ENCODE measurements around the gene CTDSP1. TPM values are rescaled to one million over a fixed set of nuclear protein-coding genes. Genes with fewer than 3 reads are reported as not detected.

The CTDSP1 gene
- polyA plus RNA-seq, 1 experiment = 166 TPM

DNA sequence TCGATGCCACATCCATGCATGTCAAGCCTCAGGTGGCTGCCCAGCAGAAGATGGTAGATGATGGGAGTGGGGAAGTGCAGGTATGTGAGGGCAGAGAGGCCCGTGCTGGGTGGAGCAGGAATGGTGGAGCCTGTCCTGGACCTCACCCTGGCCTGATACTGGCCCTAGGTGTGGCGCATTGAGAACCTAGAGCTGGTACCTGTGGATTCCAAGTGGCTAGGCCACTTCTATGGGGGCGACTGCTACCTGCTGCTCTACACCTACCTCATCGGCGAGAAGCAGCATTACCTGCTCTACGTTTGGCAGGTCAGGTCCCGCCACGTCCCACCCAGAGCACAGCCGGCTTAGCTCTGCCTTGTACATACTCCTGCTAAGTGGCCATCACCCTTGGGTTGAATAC, 32.2 kb downstream of the CTDSP1 start:
- H3K36me3 ChIP-seq (ENCODE audit: control insufficient read depth, insufficient read depth, low read length) = no peaks in the 10 kb centered on the region
- POLR2A ChIA-PET = no interaction called here
- H3K4me3 ChIP-seq (ENCODE audit: low read depth, low read length) = no peak overlapping the region
- no peak for DNase-seq (ENCODE audit: low read depth)
- H3K27me3 ChIP-seq (ENCODE audit: control insufficient read depth, insufficient read depth, low read length) = peaks cover 4% of the 10 kb centered on the region
- no peak for TF ChIP-seq CTCF (IDR thresholded peaks at IDR 0.05; ENCODE audit: insufficient read depth, low read depth, low read length)
- CTCF ChIA-PET = interaction anchor here (1.4 kb wide), 1 partner anchor 9 kb away, joined by 3 read pairs; no protein-coding TSS in a partner anchor

GRCh38 chr2:218432676-218433365, 33.2 kb downstream of the CTDSP1 start:
- POLR2A ChIA-PET = no interaction called here
- no peak for DNase-seq (ENCODE audit: low read depth)
- peaks cover 3% of the 10 kb centered on the region for H3K27me3 ChIP-seq (ENCODE audit: control insufficient read depth, insufficient read depth, low read length)
- CTCF ChIA-PET = interaction anchor here (1.4 kb wide), 1 partner anchor 10 kb away, joined by 3 read pairs; no protein-coding TSS in a partner anchor
- no peaks in the 10 kb centered on the region for H3K36me3 ChIP-seq (ENCODE audit: control insufficient read depth, insufficient read depth, low read length)
- H3K4me3 ChIP-seq (ENCODE audit: low read depth, low read length) = no peak overlapping the region
- TF ChIP-seq CTCF (IDR thresholded peaks at IDR 0.05; ENCODE audit: insufficient read depth, low read depth, low read length) = no peak

- no peak for DNase-seq (ENCODE audit: low read depth)
- POLR2A ChIA-PET = no interaction called here
- Histone ChIP-seq H3K36me3 (ENCODE audit: control insufficient read depth, insufficient read depth, low read length) (no peaks in the 10 kb centered on the region), H3K4me3 (ENCODE audit: low read depth, low read length) (no peak overlapping the region), H3K27me3 (ENCODE audit: control insufficient read depth, insufficient read depth, low read length) (peaks cover 3% of the 10 kb centered on the region)
- TF ChIP-seq CTCF (IDR thresholded peaks at IDR 0.05; ENCODE audit: insufficient read depth, low read depth, low read length) = no peak
- CTCF ChIA-PET = interaction anchor here (1.4 kb wide), 1 partner anchor 10 kb away, joined by 3 read pairs; no protein-coding TSS in a partner anchor
These were observed 34.8 kb downstream of the CTDSP1 start for GRCh38 chr2:218434456-218434855.

DNA sequence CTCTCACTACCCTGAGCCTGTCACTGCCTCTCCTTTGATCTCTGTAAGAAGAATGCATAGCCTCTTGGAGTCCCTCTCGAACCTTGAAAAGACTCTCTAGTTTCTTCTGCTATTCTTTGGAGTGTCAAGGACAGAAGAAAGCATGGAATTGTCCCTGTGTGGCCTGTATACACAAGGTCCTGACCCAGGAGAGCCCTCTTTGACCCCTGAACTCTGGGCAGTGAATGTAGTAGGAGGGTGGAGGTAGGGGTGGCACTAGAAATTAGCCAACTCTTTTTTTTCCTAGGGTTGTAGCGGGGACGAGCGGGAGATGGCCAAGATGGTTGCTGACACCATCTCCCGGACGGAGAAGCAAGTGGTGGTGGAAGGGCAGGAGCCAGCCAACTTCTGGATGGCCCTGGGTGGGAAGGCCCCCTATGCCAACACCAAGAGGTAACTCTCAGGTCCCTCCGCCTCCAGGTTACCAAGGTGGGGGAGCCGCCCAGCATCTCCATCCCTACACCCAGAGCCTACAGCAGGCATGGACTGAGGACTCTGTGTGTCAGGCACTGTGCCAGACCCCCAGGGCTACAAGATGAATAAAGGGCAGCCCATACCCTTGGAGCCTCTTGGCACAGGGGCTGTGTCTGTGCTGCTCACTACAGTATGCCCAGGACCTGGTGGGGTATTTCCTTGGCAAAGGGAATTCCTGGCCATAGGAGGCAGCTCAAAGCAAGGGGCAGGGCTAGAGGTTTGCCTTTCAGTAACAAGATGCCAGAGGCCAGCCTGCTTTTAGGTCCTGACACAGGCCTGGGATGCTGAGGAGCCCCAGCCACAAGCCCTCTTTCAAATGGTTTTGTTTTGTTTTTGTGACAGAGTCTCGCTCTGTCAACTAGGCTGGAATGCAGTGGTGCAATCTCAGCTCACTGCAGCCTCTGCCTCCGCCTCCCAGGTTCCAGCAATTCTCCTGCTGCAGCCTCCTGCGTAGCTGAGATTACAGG, 35.6 kb downstream of the CTDSP1 start:
- Histone ChIP-seq H3K27me3 (ENCODE audit: control insufficient read depth, insufficient read depth, low read length) (peaks cover 3% of the 10 kb centered on the region), H3K36me3 (ENCODE audit: control insufficient read depth, insufficient read depth, low read length) (no peaks in the 10 kb centered on the region), H3K4me3 (ENCODE audit: low read depth, low read length) (no peak overlapping the region)
- ChIA-PET CTCF (no interaction called here), POLR2A (no interaction called here)
- no peak for DNase-seq (ENCODE audit: low read depth)
- no peak for TF ChIP-seq CTCF (IDR thresholded peaks at IDR 0.05; ENCODE audit: insufficient read depth, low read depth, low read length)

DNA sequence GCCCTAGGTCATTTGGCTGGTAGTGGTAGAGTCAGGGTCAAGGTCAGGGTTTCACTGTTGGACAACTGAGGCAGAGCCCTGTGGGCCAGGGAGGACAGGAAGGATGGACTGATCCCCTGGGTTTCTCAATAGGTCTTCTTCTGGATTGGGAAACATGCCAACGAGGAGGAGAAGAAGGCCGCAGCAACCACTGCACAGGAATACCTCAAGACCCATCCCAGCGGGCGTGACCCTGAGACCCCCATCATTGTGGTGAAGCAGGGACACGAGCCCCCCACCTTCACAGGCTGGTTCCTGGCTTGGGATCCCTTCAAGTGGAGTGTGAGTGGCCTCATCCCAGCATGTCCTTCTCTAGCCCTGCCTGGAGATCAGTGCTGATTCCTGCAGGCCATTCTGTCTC, 37.3 kb downstream of the CTDSP1 start:
- H3K27me3 ChIP-seq (ENCODE audit: control insufficient read depth, insufficient read depth, low read length) = peaks cover 3% of the 10 kb centered on the region
- ChIA-PET CTCF (no interaction called here), POLR2A (no interaction called here)
- DNase-seq (ENCODE audit: low read depth) = no peak
- TF ChIP-seq CTCF (IDR thresholded peaks at IDR 0.05; ENCODE audit: insufficient read depth, low read depth, low read length) = no peak
- no peaks in the 10 kb centered on the region for H3K36me3 ChIP-seq (ENCODE audit: control insufficient read depth, insufficient read depth, low read length)
- no peak overlapping the region for H3K4me3 ChIP-seq (ENCODE audit: low read depth, low read length)

All from BJ (cell line).